ENCODE data around the gene CIAPIN1.
"Not testable (repeated sequence)": the region's sequence is repeated elsewhere in the genome, so short reads cannot be mapped to it uniquely, and the experiment has no call there.

CIAPIN1 gene

DNA sequence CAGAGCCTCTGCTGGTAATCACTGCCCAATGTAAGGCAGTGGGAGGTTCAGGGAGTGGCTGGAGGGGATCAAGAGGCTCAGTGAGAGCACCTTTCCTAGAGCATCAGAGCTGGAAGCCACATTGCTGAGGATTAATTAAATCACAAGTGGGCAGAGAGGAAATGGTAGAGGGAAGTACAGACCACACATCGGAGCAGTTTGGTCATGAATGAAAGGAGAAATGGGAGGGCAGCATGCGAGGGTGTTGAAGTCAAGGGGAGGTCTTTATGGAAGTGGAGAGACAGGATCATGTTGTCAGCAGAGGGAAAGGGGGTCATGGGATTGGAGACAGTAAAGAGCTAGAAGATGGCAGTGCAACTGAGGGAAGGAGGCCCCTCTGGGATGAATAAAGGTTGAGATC lies 40.3 kb downstream of the CIAPIN1 start:
- no peak for DNase-seq (ENCODE audit: low read depth)

DNA sequence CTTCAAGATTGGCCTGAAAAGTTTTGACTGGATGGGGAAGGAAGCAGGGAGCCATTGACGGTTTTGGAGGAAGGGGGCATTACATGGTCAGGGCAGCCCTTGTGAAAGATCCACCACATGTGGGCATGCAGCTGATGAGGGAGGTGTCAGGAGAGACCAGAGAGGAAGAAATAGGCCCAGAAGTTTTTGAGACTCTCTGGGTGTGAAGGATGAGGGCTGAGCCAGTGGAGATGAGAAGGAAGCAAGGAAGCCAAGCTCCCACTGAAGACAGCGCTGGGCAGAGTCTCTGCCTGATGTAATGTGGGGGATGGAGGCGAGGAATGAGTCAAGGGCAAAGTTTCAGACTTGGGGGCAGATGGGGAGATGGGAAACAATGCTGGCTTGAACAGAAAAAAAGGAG lies 42.1 kb downstream of the CIAPIN1 start:
- no peak for DNase-seq (ENCODE audit: low read depth)

GRCh38 chr16:57403965-57404817 lies 43.0 kb downstream of the CIAPIN1 start, which contains the start of gene CCL17:
TSS of gene CCL17 (plus strand) at chr16:57404767. CDS start at chr16:57413933, 9,166 bp downstream.
- no peak for DNase-seq (ENCODE audit: low read depth)

GRCh38 chr16:57401943-57402640 lies 45.1 kb downstream of the CIAPIN1 start:
- DNase-seq (ENCODE audit: low read depth), result no peak

DNA sequence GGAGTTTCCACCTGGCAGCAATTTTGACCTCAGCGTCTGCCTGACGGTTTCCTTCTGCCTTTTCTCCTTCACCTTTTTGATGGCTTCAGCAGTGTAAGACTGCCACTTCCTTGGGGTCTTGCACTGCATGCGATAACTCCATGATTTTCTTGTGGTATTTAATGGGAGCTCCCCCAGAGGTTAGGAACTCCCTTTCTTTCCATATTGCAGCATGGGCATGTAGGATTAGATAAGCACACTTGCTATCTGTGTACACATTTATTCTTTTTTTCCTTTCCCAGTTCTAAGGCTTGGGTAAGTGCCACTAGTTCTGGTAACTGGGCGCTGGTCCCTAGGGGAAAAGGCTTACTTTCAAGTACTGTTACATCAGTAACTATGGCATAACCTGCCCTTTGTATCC lies 49.7 kb downstream of the CIAPIN1 start:
- not testable (repeated sequence) for DNase-seq (ENCODE audit: low read depth)

DNA sequence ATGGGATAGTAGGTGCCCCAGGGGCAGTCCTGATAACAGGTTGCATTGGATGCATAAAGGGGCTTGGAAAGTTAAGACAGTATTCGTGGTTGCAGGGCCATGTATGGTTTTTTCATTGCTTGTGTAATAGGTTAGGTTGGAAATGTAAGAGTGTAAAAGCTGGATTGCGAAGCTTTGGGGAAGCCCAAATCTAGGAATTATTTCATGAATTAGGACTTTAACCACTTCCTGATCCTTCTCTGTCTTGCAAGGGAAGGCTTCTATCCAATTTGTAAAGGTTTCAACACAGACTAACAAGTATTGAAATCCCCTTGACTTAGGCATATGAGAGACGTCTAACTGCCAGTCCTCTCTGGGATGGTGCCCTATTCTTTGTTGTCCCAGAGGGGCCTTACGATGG lies 50.4 kb downstream of the CIAPIN1 start:
- DNase-seq (ENCODE audit: low read depth), result no peak

DNA sequence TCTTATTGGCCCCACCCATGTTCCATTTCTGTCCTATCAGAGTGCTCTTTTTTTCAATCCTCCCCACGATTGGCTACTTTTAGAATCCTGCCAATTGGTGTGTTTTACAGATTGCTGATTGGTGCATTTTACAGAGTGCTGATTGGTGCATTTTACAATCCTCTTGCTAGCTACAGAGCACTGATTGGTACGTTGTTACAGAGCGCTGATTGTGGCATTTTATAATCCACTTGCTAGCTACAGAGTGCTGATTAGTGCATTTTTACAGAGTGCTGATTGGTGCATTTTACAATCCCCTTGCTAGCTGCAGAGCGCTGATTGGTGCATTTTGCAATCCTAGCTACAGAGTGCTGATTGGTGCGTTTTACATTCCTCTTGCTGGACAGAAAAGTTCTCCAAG lies 52.2 kb downstream of the CIAPIN1 start:
- no peak for DNase-seq (ENCODE audit: low read depth)

DNA sequence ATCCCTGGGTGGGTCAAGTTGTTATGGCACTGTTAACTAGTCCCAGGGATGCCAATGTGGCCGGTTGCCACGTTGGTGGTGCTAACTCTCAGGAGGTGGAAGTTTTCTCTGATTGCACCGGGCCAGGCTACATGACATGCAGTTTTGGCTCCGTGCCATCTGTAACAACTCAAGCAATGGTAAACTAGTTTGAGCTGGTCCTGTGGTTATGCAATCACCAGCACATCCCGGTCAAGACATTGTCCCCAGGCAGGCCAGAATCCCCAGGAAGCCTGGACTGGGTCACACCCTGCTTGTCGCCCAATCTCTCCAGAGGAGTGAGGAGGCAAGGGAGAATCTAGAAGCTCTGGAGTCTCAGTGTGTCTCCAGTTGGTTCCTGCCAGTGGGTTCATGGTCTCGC lies 52.7 kb downstream of the CIAPIN1 start:
- no peak for DNase-seq (ENCODE audit: low read depth)

GRCh38 chr16:57392694-57393093 lies 54.5 kb downstream of the CIAPIN1 start:
- no peak for DNase-seq (ENCODE audit: low read depth)

GRCh38 chr16:57391708-57392107 lies 55.5 kb downstream of the CIAPIN1 start:
- no peak for DNase-seq (ENCODE audit: low read depth)

GRCh38 chr16:57391300-57391699 lies 55.9 kb downstream of the CIAPIN1 start:
- DNase-seq (ENCODE audit: low read depth), result no peak

- DNase-seq (ENCODE audit: low read depth), result no peak
Observed at GRCh38 chr16:57390636-57391295, 56.4 kb downstream of the CIAPIN1 start.

- DNase-seq (ENCODE audit: low read depth), result no peak
Observed at GRCh38 chr16:57389087-57389468, 58.1 kb downstream of the CIAPIN1 start.

DNA sequence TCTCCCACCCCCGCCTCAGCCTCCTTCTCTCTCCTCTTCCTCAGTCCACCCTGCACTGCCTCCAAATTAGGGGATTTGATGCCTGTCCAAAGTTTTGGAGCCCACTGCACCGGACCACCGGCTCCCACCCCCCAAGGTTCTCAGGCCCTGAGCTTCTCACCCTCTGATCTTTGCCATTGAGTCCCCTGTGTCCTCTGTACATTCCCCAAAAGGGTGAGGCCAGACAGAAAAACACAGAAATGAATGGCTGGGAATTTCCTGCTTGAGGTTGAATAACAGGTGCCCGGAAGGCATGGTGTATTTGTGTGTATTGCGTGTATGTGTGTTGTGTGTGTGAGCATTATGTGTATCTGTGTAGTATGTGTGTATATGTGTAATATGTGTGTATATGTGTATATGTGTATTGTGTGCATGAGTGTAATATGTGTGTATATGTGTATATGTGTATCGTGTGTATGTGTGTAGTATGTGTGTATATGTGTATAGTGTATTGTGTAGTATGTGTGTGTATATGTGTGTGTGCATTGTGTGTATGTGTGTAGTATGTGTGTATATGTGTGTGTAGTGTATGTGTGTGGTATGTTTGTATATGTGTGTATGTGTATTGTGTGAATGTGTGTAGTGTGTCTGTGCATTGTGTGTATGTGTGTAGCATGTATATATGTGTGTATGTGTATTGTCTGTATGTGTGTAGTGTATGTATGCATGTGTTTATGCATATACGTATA lies 58.7 kb downstream of the CIAPIN1 start:
- DNase-seq (ENCODE audit: low read depth), result no peak

GRCh38 chr16:57387598-57388354 lies 59.4 kb downstream of the CIAPIN1 start:
- DNase-seq (ENCODE audit: low read depth), result no peak

GRCh38 chr16:57386381-57386951 lies 60.7 kb downstream of the CIAPIN1 start:
- DNase-seq (ENCODE audit: low read depth), result no peak

DNA sequence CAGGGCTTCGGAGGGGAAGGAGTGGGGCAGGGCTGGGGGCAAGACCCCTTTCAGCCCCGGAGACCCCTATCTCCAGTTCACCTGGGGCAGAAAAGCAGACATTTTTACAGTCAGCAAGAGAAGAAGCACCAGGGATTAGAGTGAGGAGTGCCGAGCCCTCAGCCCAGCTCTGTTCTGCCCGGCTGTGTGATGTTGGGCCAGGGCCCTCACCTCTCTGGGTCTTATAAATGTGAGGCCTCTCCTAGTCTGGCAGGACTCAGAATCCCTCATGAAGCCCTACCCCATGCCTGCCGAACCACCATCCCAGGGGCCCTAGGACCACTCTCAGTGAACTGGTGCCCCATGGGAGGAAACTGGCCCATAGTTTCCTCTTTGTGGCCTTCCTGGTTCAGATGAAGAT lies 62.1 kb downstream of the CIAPIN1 start:
- DNase-seq (ENCODE audit: low read depth), result no peak

- no peak for DNase-seq (ENCODE audit: low read depth)
Observed at GRCh38 chr16:57384248-57385070, 62.7 kb downstream of the CIAPIN1 start.

GRCh38 chr16:57383276-57384247 lies 63.6 kb downstream of the CIAPIN1 start:
- DNase-seq (ENCODE audit: low read depth), result no peak

All from activated T-cell treated with anti-CD3 and anti-CD28 coated beads for 48 hours (primary cell).